Measurements from ENCODE around the gene WDR37.

WDR37 gene

GRCh38 chr10:1169981-1170866 is 114.0 kb downstream of the WDR37 start:
- no peaks in the 10 kb centered on the region for H3K36me3 ChIP-seq (ENCODE audit: insufficient read depth, insufficient read length, low read length)
- DNase-seq (ENCODE audit: low read depth, low spot score) = no peak

DNA sequence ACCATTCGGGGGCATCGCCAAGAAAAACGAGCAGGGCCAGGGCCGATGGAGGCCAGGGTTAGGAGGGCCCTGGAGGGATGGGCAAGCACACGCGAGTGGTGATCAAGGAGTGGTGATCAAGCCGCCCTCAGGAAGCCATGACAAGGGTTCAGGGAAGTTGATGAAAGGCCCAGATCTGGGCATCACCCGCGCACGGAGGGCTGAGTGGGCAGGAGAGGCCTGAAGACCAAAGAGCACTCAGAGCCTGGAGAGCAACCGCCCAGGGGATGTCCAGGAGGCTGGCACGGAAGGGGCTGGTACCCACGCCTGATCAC is 114.6 kb downstream of the WDR37 start:
- Histone ChIP-seq H3K9ac (ENCODE audit: insufficient read length, low read depth) (no peak overlapping the region), H3K4me1 (ENCODE audit: insufficient read depth, insufficient read length) (peaks cover 2% of the 10 kb centered on the region), H3K4me3 (ENCODE audit: insufficient read length, low read depth) (no peak overlapping the region), H3K36me3 (ENCODE audit: insufficient read depth, insufficient read length, low read length) (no peaks in the 10 kb centered on the region), H3K9me3 (ENCODE audit: insufficient read depth, low read length) (no peaks in the 10 kb centered on the region), H3K27me3 (ENCODE audit: insufficient read depth, insufficient read length) (no peaks in the 10 kb centered on the region)
- no peak for DNase-seq (ENCODE audit: low read depth, low spot score)
- TF ChIP-seq YY1 (IDR thresholded peaks at IDR 0.05; ENCODE audit: insufficient read depth, insufficient read length) (no peak), ZNF274 (IDR thresholded peaks at IDR 0.05; ENCODE audit: low read depth, low read length) (no peak), SUZ12 (IDR thresholded peaks at IDR 0.05; ENCODE audit: extremely low read depth, insufficient read depth, insufficient read length) (no peak)

More at GRCh38 chr10:1169981-1170866, 114.0 kb downstream of the WDR37 start:
- H3K9me3 ChIP-seq (ENCODE audit: insufficient read depth, low read length) = no peaks in the 10 kb centered on the region
- H3K4me3 ChIP-seq (ENCODE audit: insufficient read length, low read depth) = no peak overlapping the region
- H3K27me3 ChIP-seq (ENCODE audit: insufficient read depth, insufficient read length) = no peaks in the 10 kb centered on the region
- TF ChIP-seq SUZ12 (IDR thresholded peaks at IDR 0.05; ENCODE audit: extremely low read depth, insufficient read depth, insufficient read length) (no peak), ZNF274 (IDR thresholded peaks at IDR 0.05; ENCODE audit: low read depth, low read length) (no peak), YY1 (IDR thresholded peaks at IDR 0.05; ENCODE audit: insufficient read depth, insufficient read length) (no peak)
- H3K9ac ChIP-seq (ENCODE audit: insufficient read length, low read depth) = no peak overlapping the region
- peaks cover 2% of the 10 kb centered on the region for H3K4me1 ChIP-seq (ENCODE audit: insufficient read depth, insufficient read length)

DNA sequence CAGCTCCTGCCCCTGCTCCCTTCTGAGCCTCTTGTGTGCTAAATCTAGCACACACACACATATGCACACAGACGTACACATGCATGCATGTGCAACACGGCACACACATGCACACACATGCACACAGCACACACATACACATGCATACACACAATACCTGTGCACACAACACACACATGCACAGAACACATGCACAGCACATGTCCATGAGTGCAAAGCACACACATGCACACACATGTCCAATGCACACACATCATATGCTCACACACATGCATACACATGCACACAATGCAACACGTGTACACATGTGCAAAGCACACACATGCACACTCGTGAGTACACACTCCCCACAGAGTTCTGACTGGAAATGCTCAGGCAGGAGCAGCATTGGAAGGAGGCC is 115.0 kb downstream of the WDR37 start:
- no peaks in the 10 kb centered on the region for H3K9me3 ChIP-seq (ENCODE audit: insufficient read depth, low read length)
- DNase-seq (ENCODE audit: low read depth, low spot score) = no peak
- H3K36me3 ChIP-seq (ENCODE audit: insufficient read depth, insufficient read length, low read length) = no peaks in the 10 kb centered on the region
- peaks cover 2% of the 10 kb centered on the region for H3K4me1 ChIP-seq (ENCODE audit: insufficient read depth, insufficient read length)
- TF ChIP-seq YY1 (IDR thresholded peaks at IDR 0.05; ENCODE audit: insufficient read depth, insufficient read length) = no peak
- no peak for TF ChIP-seq SUZ12 (IDR thresholded peaks at IDR 0.05; ENCODE audit: extremely low read depth, insufficient read depth, insufficient read length)
- TF ChIP-seq ZNF274 (IDR thresholded peaks at IDR 0.05; ENCODE audit: low read depth, low read length) = no peak
- H3K9ac ChIP-seq (ENCODE audit: insufficient read length, low read depth) = no peak overlapping the region
- H3K4me3 ChIP-seq (ENCODE audit: insufficient read length, low read depth) = no peak overlapping the region
- no peaks in the 10 kb centered on the region for H3K27me3 ChIP-seq (ENCODE audit: insufficient read depth, insufficient read length)

- H3K9ac ChIP-seq (ENCODE audit: insufficient read length, low read depth) = no peak overlapping the region
- no peaks in the 10 kb centered on the region for H3K36me3 ChIP-seq (ENCODE audit: insufficient read depth, insufficient read length, low read length)
- H3K4me1 ChIP-seq (ENCODE audit: insufficient read depth, insufficient read length) = peaks cover 2% of the 10 kb centered on the region
- DNase-seq (ENCODE audit: low read depth, low spot score) = no peak
- no peaks in the 10 kb centered on the region for H3K27me3 ChIP-seq (ENCODE audit: insufficient read depth, insufficient read length)
- H3K9me3 ChIP-seq (ENCODE audit: insufficient read depth, low read length) = no peaks in the 10 kb centered on the region
- H3K4me3 ChIP-seq (ENCODE audit: insufficient read length, low read depth) = no peak overlapping the region
- no peak for TF ChIP-seq ZNF274 (IDR thresholded peaks at IDR 0.05; ENCODE audit: low read depth, low read length)
- TF ChIP-seq SUZ12 (IDR thresholded peaks at IDR 0.05; ENCODE audit: extremely low read depth, insufficient read depth, insufficient read length) = no peak
- no peak for TF ChIP-seq YY1 (IDR thresholded peaks at IDR 0.05; ENCODE audit: insufficient read depth, insufficient read length)
Observed at GRCh38 chr10:1171586-1171985, 115.4 kb downstream of the WDR37 start.

DNA sequence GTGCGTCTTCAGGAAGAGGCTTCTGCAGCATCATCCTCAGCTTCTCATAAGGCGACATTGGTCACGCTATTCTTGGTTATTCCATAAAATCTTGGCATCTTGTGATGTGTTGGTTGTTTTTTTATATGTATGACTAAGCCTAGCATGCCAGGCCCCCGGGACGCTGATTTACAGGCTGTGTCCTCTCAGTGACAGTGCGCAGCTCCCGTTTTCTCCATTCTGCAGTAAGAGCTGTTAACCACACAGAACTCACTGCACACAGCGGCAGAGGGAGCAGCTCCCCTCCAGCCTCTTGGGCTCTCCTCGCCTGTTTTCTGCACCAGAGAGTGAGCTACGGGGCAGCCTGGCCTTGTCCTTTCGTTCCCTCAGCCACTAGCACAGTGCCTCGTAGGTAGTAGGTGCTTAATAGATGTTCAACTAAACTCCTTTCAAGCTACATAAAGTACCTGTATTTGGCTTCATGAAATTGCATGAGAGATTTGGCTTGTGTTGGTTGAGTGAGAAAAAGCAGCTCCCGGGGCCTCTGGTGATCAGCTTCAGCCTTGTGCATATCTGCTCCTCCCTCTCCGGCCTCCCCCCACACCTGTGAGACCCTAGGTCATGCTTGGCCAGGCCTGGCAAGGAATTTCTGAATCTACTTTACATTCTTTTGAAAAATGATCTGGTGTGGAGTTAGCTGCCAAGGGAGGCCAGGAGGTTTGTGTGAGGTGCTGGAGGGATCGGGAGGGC is 116.2 kb downstream of the WDR37 start:
- DNase-seq (ENCODE audit: low read depth, low spot score) = no peak
- no peaks in the 10 kb centered on the region for H3K9me3 ChIP-seq (ENCODE audit: insufficient read depth, low read length)
- peaks cover 2% of the 10 kb centered on the region for H3K4me1 ChIP-seq (ENCODE audit: insufficient read depth, insufficient read length)
- no peak for TF ChIP-seq ZNF274 (IDR thresholded peaks at IDR 0.05; ENCODE audit: low read depth, low read length)
- no peak for TF ChIP-seq YY1 (IDR thresholded peaks at IDR 0.05; ENCODE audit: insufficient read depth, insufficient read length)
- TF ChIP-seq SUZ12 (IDR thresholded peaks at IDR 0.05; ENCODE audit: extremely low read depth, insufficient read depth, insufficient read length) = no peak
- no peak overlapping the region for H3K9ac ChIP-seq (ENCODE audit: insufficient read length, low read depth)
- no peak overlapping the region for H3K4me3 ChIP-seq (ENCODE audit: insufficient read length, low read depth)
- H3K36me3 ChIP-seq (ENCODE audit: insufficient read depth, insufficient read length, low read length) = no peaks in the 10 kb centered on the region
- no peaks in the 10 kb centered on the region for H3K27me3 ChIP-seq (ENCODE audit: insufficient read depth, insufficient read length)

GRCh38 chr10:1173091-1173490 is 116.9 kb downstream of the WDR37 start:
- Histone ChIP-seq H3K9ac (ENCODE audit: insufficient read length, low read depth) (no peak overlapping the region), H3K9me3 (ENCODE audit: insufficient read depth, low read length) (no peaks in the 10 kb centered on the region), H3K27me3 (ENCODE audit: insufficient read depth, insufficient read length) (no peaks in the 10 kb centered on the region), H3K4me1 (ENCODE audit: insufficient read depth, insufficient read length) (peaks cover 2% of the 10 kb centered on the region), H3K36me3 (ENCODE audit: insufficient read depth, insufficient read length, low read length) (no peaks in the 10 kb centered on the region), H3K4me3 (ENCODE audit: insufficient read length, low read depth) (no peak overlapping the region)
- no peak for DNase-seq (ENCODE audit: low read depth, low spot score)
- TF ChIP-seq SUZ12 (IDR thresholded peaks at IDR 0.05; ENCODE audit: extremely low read depth, insufficient read depth, insufficient read length) = no peak
- TF ChIP-seq ZNF274 (IDR thresholded peaks at IDR 0.05; ENCODE audit: low read depth, low read length) = no peak
- TF ChIP-seq YY1 (IDR thresholded peaks at IDR 0.05; ENCODE audit: insufficient read depth, insufficient read length) = no peak

DNA sequence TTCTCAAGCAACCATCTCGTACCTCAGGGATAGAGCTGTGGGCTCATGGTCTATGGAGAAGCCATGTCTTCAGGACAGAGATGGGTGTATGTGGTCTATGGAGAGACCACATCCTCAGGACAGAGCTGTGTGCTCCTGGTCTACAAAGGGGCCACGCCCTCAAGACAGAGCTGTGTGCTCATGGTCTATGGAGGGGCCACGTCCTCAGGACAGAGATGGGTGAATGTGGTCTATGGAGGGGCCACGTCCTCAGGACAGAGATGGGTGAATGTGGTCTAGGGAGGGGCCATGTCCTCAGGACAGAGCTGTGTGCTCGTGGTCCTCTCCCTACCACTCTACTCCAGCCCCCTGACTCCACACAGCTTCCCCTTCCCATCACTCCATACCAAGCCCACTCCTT is 117.8 kb downstream of the WDR37 start:
- no peak overlapping the region for H3K9ac ChIP-seq (ENCODE audit: insufficient read length, low read depth)
- DNase-seq (ENCODE audit: low read depth, low spot score) = no peak
- no peaks in the 10 kb centered on the region for H3K36me3 ChIP-seq (ENCODE audit: insufficient read depth, insufficient read length, low read length)
- no peak for TF ChIP-seq SUZ12 (IDR thresholded peaks at IDR 0.05; ENCODE audit: extremely low read depth, insufficient read depth, insufficient read length)
- TF ChIP-seq ZNF274 (IDR thresholded peaks at IDR 0.05; ENCODE audit: low read depth, low read length) = no peak
- no peak for TF ChIP-seq YY1 (IDR thresholded peaks at IDR 0.05; ENCODE audit: insufficient read depth, insufficient read length)
- H3K27me3 ChIP-seq (ENCODE audit: insufficient read depth, insufficient read length) = no peaks in the 10 kb centered on the region
- peaks cover 2% of the 10 kb centered on the region for H3K4me1 ChIP-seq (ENCODE audit: insufficient read depth, insufficient read length)
- H3K4me3 ChIP-seq (ENCODE audit: insufficient read length, low read depth) = no peak overlapping the region
- H3K9me3 ChIP-seq (ENCODE audit: insufficient read depth, low read length) = no peaks in the 10 kb centered on the region

All from NT2/D1 (cell line).